Ecto neural progenitor cell (in vitro differentiated cells): ENCODE results near the gene KCNQ2.

Experiments used
- DNase-seq: peaks from one replicate; pipeline ENCODE4 v3.0.0-alpha.2; 2018; ENCODE audit warnings: low spot score

KCNQ2 gene

GRCh38 chr20:63417097-63417737 is 55.2 kb downstream of the KCNQ2 start:
- DNase-seq, result no peak

DNA sequence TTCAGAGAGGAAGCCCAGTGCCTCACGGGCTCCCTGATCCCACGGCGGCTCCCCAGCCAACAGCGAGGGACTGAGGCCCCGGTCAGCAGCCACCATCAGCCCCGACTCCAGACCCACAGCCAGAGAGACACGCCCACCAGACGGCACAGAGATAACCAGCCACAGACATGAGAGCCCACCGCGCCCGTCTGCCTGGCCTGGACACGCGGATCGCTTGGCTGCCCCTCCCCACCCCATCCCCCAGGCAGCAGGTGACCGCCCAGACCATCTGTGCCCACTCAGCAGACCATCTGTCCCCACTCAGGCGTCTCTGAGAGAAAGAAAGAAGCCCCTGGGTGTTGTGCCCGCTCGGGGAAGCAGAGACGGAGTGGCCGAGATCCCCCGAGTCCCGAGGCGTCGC is 55.8 kb downstream of the KCNQ2 start:
- no peak for DNase-seq

DNA sequence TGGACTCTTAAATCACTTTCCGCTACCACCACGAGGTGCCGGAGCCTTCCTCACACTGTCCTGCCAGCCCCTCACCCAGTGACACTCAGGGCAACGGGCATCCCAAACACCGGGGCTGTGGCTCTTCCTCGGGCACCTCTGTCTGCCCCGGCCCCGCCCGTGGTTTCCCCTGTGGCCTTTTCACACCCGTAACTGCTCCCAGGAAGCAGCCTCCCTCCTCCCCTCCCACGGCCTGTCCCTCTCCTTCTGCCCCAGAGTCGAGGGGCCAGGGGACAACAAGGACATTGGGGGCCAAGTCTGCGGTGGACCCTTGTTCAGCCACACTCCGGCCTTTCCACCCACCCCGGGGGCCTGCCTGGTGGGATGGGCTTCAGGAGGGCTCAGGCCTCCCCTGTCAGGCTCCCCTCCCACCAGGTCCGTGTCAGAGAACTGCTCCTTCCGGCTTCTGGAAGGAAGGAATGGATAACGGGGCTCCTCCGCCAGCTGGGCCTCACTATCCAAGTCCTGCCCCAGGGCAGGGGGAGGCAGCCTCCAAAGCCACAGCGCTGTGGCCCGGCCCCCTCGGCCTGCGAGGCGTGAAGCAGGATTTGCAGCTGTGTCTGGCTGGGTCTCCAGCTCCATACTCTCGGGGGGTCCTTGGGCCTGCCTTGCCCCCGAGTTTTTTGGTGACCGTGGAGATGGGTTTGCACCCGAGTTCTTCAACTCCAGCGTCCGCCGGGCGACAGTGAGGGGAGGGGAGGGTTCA is 56.6 kb downstream of the KCNQ2 start:
- no peak for DNase-seq

DNA sequence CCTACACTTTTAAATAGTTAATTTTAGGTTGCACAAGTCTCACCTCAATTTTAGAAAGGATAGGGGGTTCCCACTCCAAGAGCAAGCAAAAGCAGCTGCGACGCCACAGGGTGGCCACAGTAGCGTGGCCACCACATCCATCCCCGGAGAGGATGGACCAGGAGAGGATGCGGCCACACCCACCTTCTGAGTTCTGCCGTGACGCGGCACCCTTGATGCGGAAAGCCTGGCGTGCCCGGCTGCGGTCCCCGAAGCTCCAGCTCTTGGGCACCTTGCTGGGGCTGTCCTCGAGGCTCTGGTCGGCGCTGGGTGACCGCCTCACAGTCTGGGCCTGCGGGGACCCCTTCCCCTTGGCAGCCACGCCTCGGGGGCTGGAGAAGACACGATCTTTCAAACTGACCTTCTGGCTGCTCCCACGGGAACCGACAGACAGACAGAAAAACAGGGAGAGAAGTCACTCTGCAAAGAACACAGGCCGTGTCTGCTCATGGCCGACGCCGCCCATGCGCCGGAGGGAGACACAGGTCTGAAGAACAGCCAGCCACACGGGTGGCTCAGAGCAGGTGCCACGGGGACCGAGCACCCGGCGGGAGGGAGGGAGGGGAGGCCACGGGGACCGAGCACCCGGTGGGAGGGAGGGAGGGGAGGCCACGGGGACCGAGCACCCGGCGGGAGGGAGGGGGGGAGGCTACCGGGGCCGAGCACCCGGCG is 57.6 kb downstream of the KCNQ2 start:
- DNase-seq, result no peak

DNA sequence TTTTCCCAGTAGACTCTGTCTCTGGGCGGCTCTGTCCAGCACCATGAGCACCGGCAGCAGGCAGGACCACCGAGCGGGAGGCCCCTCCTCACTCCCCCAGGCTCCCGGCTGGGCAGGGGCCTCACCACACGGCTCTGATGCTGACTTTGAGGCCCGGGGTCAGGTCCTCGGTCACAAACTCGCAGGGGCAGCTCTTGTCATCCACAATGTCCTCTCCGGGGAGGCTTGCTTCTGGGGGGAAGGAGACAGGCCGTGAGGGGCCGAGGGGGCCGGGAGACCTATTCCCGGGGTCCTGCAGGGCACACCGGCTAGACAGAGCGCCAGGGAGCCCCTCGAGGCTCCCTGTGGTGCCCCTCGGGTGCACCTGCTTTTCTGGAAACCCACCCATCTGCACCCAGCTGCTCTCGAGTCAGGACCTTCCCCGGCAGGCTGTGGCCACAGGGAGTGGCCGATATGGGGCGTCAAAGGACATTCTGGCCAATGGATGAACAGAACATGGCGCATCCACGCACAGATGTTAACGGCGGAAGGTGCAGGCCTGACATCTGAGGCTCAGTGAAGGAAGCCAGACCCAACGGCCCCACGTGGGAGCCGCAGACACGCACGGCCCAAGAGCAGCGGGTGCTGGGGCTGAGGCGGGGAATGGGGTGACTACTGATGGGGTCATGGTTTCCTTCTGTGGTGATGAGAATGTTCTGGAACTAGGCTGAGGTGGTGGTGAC is 58.3 kb downstream of the KCNQ2 start:
- DNase-seq, result no peak

- DNase-seq, result no peak
These were observed 59.1 kb downstream of the KCNQ2 start for GRCh38 chr20:63413323-63413722.

- no peak for DNase-seq
These were observed 59.6 kb downstream of the KCNQ2 start for GRCh38 chr20:63412889-63413288.

DNA sequence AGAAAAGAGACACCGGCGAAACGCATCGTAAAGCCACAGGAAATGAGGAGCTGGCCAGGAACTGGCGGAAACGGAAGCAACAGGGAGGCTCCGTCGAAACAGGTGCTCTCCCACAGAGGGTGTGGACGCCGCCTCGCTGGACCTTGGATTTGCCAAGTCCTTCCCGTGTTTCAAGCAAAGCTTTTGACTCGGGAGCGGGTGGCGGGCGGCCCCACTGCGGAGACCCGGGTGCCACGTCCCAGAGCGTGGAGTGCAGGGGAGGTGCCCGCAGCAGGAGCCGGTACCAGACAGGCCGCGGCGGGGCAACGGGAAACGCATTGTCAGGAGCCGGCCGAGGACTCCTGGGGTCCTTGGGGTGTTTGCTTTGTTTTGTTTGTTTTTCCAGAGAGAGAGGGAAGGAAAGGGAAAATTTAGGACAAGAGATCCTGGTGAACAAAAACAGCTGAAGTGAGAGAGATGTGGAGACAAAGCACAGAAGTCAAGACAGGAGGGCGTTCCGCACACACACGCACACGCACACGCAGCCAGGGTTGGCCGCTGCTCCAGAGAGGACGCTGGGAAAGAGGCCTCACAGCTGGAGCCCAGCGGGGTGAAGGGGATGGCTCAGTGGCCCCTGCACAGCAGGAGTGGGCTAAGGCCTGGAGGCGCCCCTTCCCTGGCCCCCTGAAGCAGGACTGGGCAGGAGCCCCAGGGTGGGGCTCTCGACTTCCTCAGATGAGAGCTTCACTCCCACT is 60.4 kb downstream of the KCNQ2 start:
- no peak for DNase-seq

DNA sequence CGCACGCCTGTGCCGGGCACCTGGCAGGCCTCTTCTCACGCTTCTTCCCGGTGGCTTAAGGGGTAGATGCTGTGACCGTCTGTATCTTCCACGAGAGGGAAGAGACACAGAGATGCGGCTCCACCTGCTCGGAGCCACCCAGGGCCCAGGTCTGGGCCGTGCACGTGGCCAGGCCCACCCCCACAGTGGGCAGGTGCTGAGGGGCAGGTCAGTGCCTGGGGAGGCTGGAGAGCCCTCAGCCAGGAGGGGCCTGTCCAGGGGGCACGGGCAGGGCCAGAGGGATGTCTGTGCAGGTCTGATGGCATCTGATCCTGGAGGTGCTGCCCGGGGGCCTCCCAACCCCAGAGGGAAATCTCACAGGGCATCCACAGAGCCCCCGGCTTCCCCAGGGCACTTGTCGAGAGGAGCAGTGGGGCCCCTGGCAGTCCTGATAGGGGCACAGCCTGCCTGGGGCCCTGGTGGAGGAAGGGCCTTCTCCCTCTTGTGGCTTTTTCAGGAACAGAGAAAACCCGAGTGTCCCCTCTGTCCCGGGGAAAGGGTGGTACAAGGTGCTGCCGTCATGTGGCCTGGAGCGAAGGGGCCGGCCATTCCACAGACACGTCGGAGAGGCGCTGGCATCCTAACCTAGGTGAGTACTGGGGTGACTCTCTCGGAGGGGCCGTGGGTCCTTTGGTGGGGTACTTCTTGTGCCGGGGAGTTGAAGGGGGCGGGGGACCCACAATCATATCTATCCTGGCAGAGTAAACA is 61.1 kb downstream of the KCNQ2 start:
- no peak for DNase-seq

GRCh38 chr20:63409834-63410435 is 62.5 kb downstream of the KCNQ2 start:
- DNase-seq, result no peak

DNA sequence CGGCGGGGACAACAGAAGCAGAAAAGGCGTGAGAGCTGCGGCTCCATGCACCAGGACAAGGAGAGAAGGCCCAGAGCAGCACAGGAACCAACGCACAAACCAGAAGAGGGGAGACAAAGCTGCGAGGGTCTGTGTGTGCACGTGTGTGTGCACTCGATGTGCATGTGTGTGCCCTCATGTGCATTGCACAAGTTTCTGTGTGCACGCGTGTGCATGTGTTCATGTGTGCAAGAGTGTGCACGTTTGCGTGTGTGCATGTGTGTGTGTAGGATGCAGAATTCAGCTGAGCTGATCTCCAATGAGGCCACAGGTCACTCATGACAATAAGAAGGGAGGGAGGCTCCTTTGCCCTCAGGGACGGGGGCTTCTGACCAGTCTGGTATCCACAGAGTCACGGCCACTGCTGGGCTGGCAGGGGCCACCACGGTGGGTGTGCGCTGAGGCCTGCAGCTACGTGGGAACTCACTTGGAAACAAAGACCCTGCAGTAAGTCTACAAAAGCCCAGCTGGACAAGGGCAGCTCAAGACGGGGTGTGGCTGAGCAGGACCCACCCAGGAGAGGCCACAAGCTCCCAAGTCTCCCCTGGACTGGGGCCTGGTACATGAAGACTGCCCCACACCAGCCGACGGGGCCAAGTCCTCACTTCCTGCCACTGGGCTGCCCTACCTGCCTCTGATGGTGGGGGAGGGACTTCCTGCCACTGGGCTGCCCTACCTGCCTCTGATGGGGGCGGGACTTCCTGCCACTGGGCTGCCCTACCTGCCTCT is 63.2 kb downstream of the KCNQ2 start:
- DNase-seq, result no peak

GRCh38 chr20:63408684-63409046 is 63.8 kb downstream of the KCNQ2 start:
- no peak for DNase-seq

GRCh38 chr20:63407928-63408683 is 64.3 kb downstream of the KCNQ2 start:
- no peak for DNase-seq

GRCh38 chr20:63406617-63407245 is 65.7 kb downstream of the KCNQ2 start:
- no peak for DNase-seq

- no peak for DNase-seq
These were observed 66.4 kb downstream of the KCNQ2 start for GRCh38 chr20:63406011-63406410.

GRCh38 chr20:63405102-63405730 is 67.2 kb downstream of the KCNQ2 start:
- no peak for DNase-seq

GRCh38 chr20:63404129-63405085 is 68.0 kb downstream of the KCNQ2 start:
- DNase-seq, result no peak
